PC-9 (cell line): ENCODE results near the gene ABCC6.

Experiments used
- CTCF ChIP-seq: fragments of 200-600 bp; sonication (generic); conservative IDR thresholded peaks from 2 replicates; pipeline ENCODE4 v1.6.1; 2017; ENCODE audit warnings: mixed run types, antibody characterized with exemption, mild to moderate bottlenecking, moderate library complexity
- EZH2 ChIP-seq: fragments of 200-600 bp; sonication (generic); IDR thresholded peaks from 2 replicates; pipeline ENCODE4 v1.8.0; 2017; ENCODE audit warnings: antibody characterized with exemption, low read depth

GRCh38 chr16:16146380-16147315, 76.6 kb downstream of the ABCC6 start:
- TF ChIP-seq CTCF, result no peak
- TF ChIP-seq EZH2, result no peak
